HCT116 (cell line): ENCODE measurements around the gene PXDN.

Experiments used
- CEBPB ChIP-seq: IDR thresholded peaks from 2 replicates; pipeline ENCODE4 v1.6.1; 2012; ENCODE audit warnings: low read depth
- ELF1 ChIP-seq: IDR thresholded peaks from 2 replicates; pipeline ENCODE4 v1.6.1; 2012; ENCODE audit warnings: low read depth, borderline replicate concordance
- EZH2 ChIP-seq: fragments of 200-600 bp; sonication (generic); IDR thresholded peaks from 2 replicates; pipeline ENCODE4 v1.6.1; 2017; ENCODE audit warnings: antibody characterized with exemption, mixed run types
- EZH2phosphoT487 ChIP-seq: fragments of 200-600 bp; IDR thresholded peaks from 2 replicates; pipeline ENCODE4 v1.6.1; 2018; ENCODE audit warnings: antibody characterized with exemption, borderline replicate concordance
- JUND ChIP-seq: IDR thresholded peaks from 2 replicates; pipeline ENCODE4 v1.6.1; 2012
- POLR2A ChIP-seq: IDR thresholded peaks from 2 replicates; pipeline ENCODE4 v1.7.0; 2011; ENCODE audit warnings: borderline replicate concordance; ENCODE audit not compliant: insufficient read depth, insufficient read length; ENCODE audit errors: extremely low read depth
- POLR2AphosphoS5 ChIP-seq: IDR thresholded peaks from 2 replicates; pipeline ENCODE4 v1.6.1; 2011; ENCODE audit warnings: mild to moderate bottlenecking, low read depth, low read length, moderate library complexity
- RAD21 ChIP-seq: IDR thresholded peaks from 2 replicates; pipeline ENCODE4 v1.6.1; 2012; ENCODE audit warnings: low read depth, mild to moderate bottlenecking
- SIN3A ChIP-seq: IDR thresholded peaks from 2 replicates; pipeline ENCODE4 v1.6.1; 2012; ENCODE audit warnings: low read depth
- SP1 ChIP-seq: IDR thresholded peaks from 2 replicates; pipeline ENCODE4 v1.6.1; 2012; ENCODE audit warnings: low read depth
- SRF ChIP-seq: IDR thresholded peaks from 2 replicates; pipeline ENCODE4 v1.6.1; 2012; ENCODE audit warnings: low read depth
- YY1 ChIP-seq: IDR thresholded peaks from 2 replicates; pipeline ENCODE4 v1.6.1; 2011; ENCODE audit warnings: low read length, low read depth, moderate library complexity, mild to moderate bottlenecking; ENCODE audit not compliant: insufficient replicate concordance; ENCODE audit errors: extremely low read depth
- ZFX ChIP-seq: fragments of 450-650 bp; IDR thresholded peaks from 2 replicates; pipeline ENCODE4 v1.6.1; 2017
- TF ChIP-seq, protein P1 (sequence below), 3 experiments: fragments of 200-600 bp in 1 of 3; sonication (generic) in 1 of 3; IDR thresholded peaks in 2 of 3; conservative IDR thresholded peaks in 1 of 3; 2 replicates each; pipeline ENCODE4 v1.5.1; 2012 to 2017; ENCODE audit warnings: low read depth in 2 of 3, low read length in 2 of 3, antibody characterized with exemption in 1 of 3, borderline replicate concordance in 1 of 3, control low read depth in 1 of 3, mild to moderate bottlenecking in 1 of 3, mixed read lengths in 1 of 3, mixed run types in 1 of 3, moderate library complexity in 1 of 3; ENCODE audit not compliant: insufficient read depth in 1 of 3

DNA sequence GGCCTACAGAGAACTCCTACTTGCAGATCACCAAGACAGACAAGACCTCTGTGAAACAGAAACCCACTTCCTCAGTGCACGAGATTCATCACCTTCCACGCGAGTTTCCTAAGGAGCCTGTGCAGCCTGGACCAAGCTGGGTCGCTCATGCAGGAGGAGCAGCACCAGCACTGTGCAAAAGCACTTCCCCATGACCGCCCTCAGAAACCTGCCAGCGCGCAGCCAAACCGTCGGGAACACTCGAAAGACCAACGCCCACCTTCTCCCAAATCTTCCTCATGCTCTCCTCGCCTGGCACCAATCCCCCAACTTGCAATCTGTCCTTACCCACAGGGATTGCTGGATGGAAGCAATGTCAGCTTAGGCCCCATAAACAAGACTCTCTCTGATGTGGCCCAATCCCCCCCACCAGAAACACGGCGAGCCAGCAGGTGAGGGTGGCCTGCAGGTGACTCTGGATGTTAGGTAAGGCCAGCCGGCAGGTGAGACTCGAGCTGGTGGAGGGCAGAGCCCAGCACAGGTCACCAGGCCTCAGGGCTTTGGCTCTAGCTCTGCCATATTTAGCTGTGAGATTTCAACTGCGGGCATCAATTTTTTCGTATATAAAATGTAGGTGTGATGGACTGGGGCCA, 69.4 kb downstream of the PXDN start:
- TF ChIP-seq YY1 (no peak), JUND (no peak), POLR2AphosphoS5 (no peak), SP1 (no peak), POLR2A (no peak), SRF (no peak), RAD21 (no peak), EZH2phosphoT487 (no peak), EZH2 (no peak), CEBPB (no peak), ELF1 (no peak), SIN3A (no peak), ZFX (no peak)
- TF ChIP-seq, protein P1, sequence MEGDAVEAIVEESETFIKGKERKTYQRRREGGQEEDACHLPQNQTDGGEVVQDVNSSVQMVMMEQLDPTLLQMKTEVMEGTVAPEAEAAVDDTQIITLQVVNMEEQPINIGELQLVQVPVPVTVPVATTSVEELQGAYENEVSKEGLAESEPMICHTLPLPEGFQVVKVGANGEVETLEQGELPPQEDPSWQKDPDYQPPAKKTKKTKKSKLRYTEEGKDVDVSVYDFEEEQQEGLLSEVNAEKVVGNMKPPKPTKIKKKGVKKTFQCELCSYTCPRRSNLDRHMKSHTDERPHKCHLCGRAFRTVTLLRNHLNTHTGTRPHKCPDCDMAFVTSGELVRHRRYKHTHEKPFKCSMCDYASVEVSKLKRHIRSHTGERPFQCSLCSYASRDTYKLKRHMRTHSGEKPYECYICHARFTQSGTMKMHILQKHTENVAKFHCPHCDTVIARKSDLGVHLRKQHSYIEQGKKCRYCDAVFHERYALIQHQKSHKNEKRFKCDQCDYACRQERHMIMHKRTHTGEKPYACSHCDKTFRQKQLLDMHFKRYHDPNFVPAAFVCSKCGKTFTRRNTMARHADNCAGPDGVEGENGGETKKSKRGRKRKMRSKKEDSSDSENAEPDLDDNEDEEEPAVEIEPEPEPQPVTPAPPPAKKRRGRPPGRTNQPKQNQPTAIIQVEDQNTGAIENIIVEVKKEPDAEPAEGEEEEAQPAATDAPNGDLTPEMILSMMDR (IDR thresholded peaks at IDR 0.05 in 2 of 3, conservative IDR thresholded peaks at IDR 0.05 in 1 of 3; ENCODE audit: borderline replicate concordance in 1 of 3, insufficient read depth in 1 of 3, low read depth in 2 of 3, low read length in 2 of 3) = no peak
